ENCODE results near the gene ICA1L. TPM values are rescaled to one million over a fixed set of nuclear protein-coding genes. Genes with fewer than 3 reads are reported as not detected.

Gene ICA1L
- total and polyA plus RNA-seq, 2 of the 13 experiments (the other 11 are each of a cell fraction or from before 2014, with no cell fraction given) = 1.5 to 2.4 TPM

DNA sequence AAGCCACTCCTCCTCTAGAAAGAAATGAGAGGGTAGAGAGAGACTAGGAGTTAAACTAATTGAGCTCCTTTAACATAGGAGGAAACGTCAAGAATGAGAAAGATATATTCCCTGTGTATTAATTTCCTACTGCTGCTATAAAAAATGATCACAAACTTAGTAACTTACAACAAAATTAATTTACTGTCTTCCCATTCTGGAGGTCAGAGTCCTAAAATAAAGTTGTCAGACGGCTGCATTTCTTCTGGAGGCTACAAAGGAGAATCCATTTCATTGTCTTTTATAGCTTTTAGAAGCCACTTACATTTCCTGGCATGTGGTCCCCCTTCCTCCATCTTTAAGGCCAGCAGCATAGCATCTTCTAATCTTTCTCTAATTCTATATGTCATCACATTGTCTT lies 26.9 kb downstream of the ICA1L start:
- Histone ChIP-seq H3K4me3 (replicated peaks in 1 of 3; ENCODE audit: insufficient read depth in 1 of 3, low read depth in 2 of 3, low read length in 3 of 3) (no peak overlapping the region), H3K4me2 (ENCODE audit: low read depth, low read length) (no peak overlapping the region), H3K79me2 (ENCODE audit: insufficient read depth, low read length) (no peaks in the 10 kb centered on the region), H3K4me1 (ENCODE audit: insufficient read depth, low read length) (peaks cover 17% of the 10 kb centered on the region), H4K20me1 (ENCODE audit: insufficient read depth, low read length) (no peaks in the 10 kb centered on the region), H3K27me3 (ENCODE audit: control insufficient read depth in 1 of 2, insufficient read depth in 2 of 2, low read length in 2 of 2) (no peaks in the 10 kb centered on the region), H3K9me3 (ENCODE audit: low read length) (peaks cover 12% of the 10 kb centered on the region), H3K27ac (ENCODE audit: extremely low read length, insufficient read depth, low read length) (no peak overlapping the region), H3K36me3 (replicated peaks in 1 of 2; ENCODE audit: control insufficient read depth in 1 of 2, insufficient read depth in 2 of 2, low read length in 2 of 2) (no peaks in the 10 kb centered on the region), H3K9ac (ENCODE audit: insufficient read depth, low read depth, low read length) (no peak overlapping the region), H2AFZ (ENCODE audit: low read length) (no peak overlapping the region)
- BruUV-seq (replicated peaks) = no TSS peak
- POLR2A ChIA-PET = no interaction called here
- WGBS (ENCODE audit: low lambda C conversion rate) = 27% methylated on average over 2 of the region's 2 CpGs
- intact Hi-C loops (cut with micrococcal nuclease; ENCODE audit: unreplicated experiment) (no loop called here), in situ Hi-C loops (cut with HindIII; ENCODE audit: extremely low pct_ligation_motif_present, low pct_unique_long_range_greater_than_20kb) (loop anchor here (25.0 kb wide), 2 partner anchors 968 to 1068 kb away; no protein-coding TSS in a partner anchor)
- ATAC-seq = no peak
- no peak for FAIRE-seq
- CTCF ChIA-PET (ENCODE audit: low intra/inter-chr PET ratio, low total read pairs) = no interaction called here
- TF ChIP-seq PLRG1 (conservative IDR thresholded peaks at IDR 0.05) (no peak), CBX5 (CRISPR knock-in tag; IDR thresholded peaks at IDR 0.05; ENCODE audit: borderline replicate concordance) (no peak), ZNF678 (CRISPR knock-in tag; IDR thresholded peaks at IDR 0.05) (no peak), ZNF430 (CRISPR knock-in tag; IDR thresholded peaks at IDR 0.05) (no peak), SMC3 (IDR thresholded peaks at IDR 0.05; ENCODE audit: low read length) (no peak), ZNF33A (CRISPR knock-in tag; IDR thresholded peaks at IDR 0.05; ENCODE audit: borderline replicate concordance) (no peak), SP140L (CRISPR knock-in tag; IDR thresholded peaks at IDR 0.05; ENCODE audit: borderline replicate concordance) (no peak), ARID2 (CRISPR knock-in tag; IDR thresholded peaks at IDR 0.05; ENCODE audit: borderline replicate concordance) (no peak), FOXA3 (CRISPR knock-in tag; IDR thresholded peaks at IDR 0.05) (no peak), ZBTB3 (CRISPR knock-in tag; IDR thresholded peaks at IDR 0.05; ENCODE audit: borderline replicate concordance, low read depth) (no peak), ZNF816 (CRISPR knock-in tag; IDR thresholded peaks at IDR 0.05; ENCODE audit: borderline replicate concordance) (no peak), YEATS2 (CRISPR knock-in tag; IDR thresholded peaks at IDR 0.05; ENCODE audit: borderline replicate concordance) (no peak), KDM4B (CRISPR knock-in tag; IDR thresholded peaks at IDR 0.05) (no peak)
- TF ChIP-seq, protein P1, sequence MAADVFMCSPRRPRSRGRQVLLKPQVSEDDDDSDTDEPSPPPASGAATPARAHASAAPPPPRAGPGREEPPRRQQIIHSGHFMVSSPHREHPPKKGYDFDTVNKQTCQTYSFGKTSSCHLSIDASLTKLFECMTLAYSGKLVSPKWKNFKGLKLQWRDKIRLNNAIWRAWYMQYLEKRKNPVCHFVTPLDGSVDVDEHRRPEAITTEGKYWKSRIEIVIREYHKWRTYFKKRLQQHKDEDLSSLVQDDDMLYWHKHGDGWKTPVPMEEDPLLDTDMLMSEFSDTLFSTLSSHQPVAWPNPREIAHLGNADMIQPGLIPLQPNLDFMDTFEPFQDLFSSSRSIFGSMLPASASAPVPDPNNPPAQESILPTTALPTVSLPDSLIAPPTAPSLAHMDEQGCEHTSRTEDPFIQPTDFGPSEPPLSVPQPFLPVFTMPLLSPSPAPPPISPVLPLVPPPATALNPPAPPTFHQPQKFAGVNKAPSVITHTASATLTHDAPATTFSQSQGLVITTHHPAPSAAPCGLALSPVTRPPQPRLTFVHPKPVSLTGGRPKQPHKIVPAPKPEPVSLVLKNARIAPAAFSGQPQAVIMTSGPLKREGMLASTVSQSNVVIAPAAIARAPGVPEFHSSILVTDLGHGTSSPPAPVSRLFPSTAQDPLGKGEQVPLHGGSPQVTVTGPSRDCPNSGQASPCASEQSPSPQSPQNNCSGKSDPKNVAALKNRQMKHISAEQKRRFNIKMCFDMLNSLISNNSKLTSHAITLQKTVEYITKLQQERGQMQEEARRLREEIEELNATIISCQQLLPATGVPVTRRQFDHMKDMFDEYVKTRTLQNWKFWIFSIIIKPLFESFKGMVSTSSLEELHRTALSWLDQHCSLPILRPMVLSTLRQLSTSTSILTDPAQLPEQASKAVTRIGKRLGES (CRISPR knock-in tag; IDR thresholded peaks at IDR 0.05; ENCODE audit: borderline replicate concordance) = no peak
- no peak for DNase-seq (ENCODE audit: low spot score)

Data from HepG2 (cell line).